Heart left ventricle (tissue), 16 donors: ENCODE results near the gene CEP128. TPM values are rescaled to one million over a fixed set of nuclear protein-coding genes. Genes with fewer than 3 reads are reported as not detected.

Source experiments
- ATAC-seq, 4 donors: fragments of 200-7000 bp; cut with Tn5 transposase; one replicate each; pipeline ENCODE4 v1.9.1; 2020 to 2022; ENCODE audit warnings: moderate library complexity in 4 of 4, mild to moderate bottlenecking in 3 of 4, moderate number of reproducible peaks in 1 of 4
- DNase-seq, 5 donors: peaks; one replicate each; pipeline ENCODE4 v3.0.0-alpha.2; 2020
- H3K27ac ChIP-seq, 12 donors: fragments of 200-600 bp; sonication (generic) in 4 of 12; one replicate each; pipeline versions ENCODE4 v1.5.0 to v1.8.0; 2016 to 2022; ENCODE audit warnings: mild to moderate bottlenecking in 2 of 12
- H3K27me3 ChIP-seq, 9 donors: fragments of 200-600 bp; sonication (generic) in 2 of 9; one replicate each; pipeline versions ENCODE4 v1.5.1 to v1.8.0; 2016 to 2022; ENCODE audit warnings: mild to moderate bottlenecking in 3 of 9
- H3K36me3 ChIP-seq, 9 donors: fragments of 200-600 bp; sonication (generic) in 2 of 9; one replicate each; pipeline versions ENCODE4 v1.5.0 to v1.8.0; 2018 to 2022; ENCODE audit warnings: mild to moderate bottlenecking in 2 of 9
- H3K4me1 ChIP-seq, 12 donors: fragments of 200-600 bp; sonication (generic) in 4 of 12; one replicate each; pipeline versions ENCODE4 v1.5.0 to v1.8.0; 2016 to 2022; ENCODE audit warnings: mild to moderate bottlenecking in 3 of 12
- H3K4me3 ChIP-seq, 12 donors: fragments of 200-600 bp; sonication (generic) in 4 of 12; one replicate each; pipeline versions ENCODE4 v1.5.0 to v1.8.0; 2017 to 2022; ENCODE audit warnings: mild to moderate bottlenecking in 9 of 12, moderate library complexity in 4 of 12
- H3K9me3 ChIP-seq, 12 donors: fragments of 200-600 bp; sonication (generic) in 4 of 12; one replicate each; pipeline versions ENCODE4 v1.5.0 to v1.8.0; 2016 to 2022; ENCODE audit warnings: mild to moderate bottlenecking in 1 of 12
- POLR2A ChIP-seq, 2 donors: fragments of 450-650 bp; IDR thresholded peaks; one replicate each; pipeline ENCODE4 v1.6.1; 2017; ENCODE audit warnings: antibody characterized with exemption in 2 of 2, mild to moderate bottlenecking in 2 of 2, moderate library complexity in 2 of 2
- WGBS, 4 donors: extraction: QIAGEN DNeasy Blood & Tissue Kit in 2 of 4; methylation state at CpG; one replicate each; pipeline versions ENCODE4 v1.1.5 to v1.1.7; 2013 to 2018; 5-methylcytosine and 5-hydroxymethylcytosine counted together
- intact Hi-C, 10 donors: fragments of 100-400 bp; cut with DNase I; formaldehyde crosslinking; loops; one replicate each; pipeline versions ENCODE4 v1.11.1 to v1.14.2; 2022
- polyA plus RNA-seq, 2 donors: library from polyadenylated mRNA; stranded (reverse); fragments of 200-250 nt; gene quantifications; one replicate each; pipeline ENCODE4 v1.2.3, GENCODE V29; 2013
- total RNA-seq, 9 donors: library from RNA; depleted of rRNA in 2 of 9; stranded (reverse); fragments of >200 nt in 2 of 9; fragmentation: NEBNext Ultra II Directional in 3 of 9; extraction: Animal tissue kit (Norgen Biotek cat#: 25700) in 3 of 9; gene quantifications; one replicate each; pipeline versions ENCODE4 v1.1.0 to v1.2.4, GENCODE V29; 2016 to 2023
- TF ChIP-seq, protein P1 (sequence below), 12 donors: fragments of 200-600 bp; sonication (generic) in 4 of 12; IDR thresholded peaks; one replicate each; pipeline versions ENCODE4 v1.5.0 to v1.8.0; 2018 to 2022; ENCODE audit warnings: antibody characterized with exemption in 12 of 12, mild to moderate bottlenecking in 5 of 12
- donor health status: ischemic (EF 13 %, LVEDD 7.1; RV severe dilation, severe dysfunction).
- donor health status: healthy with polysubstance abuse.
- donor health status: DM: no; HTN: yes; CAD: no.
- donor health status: DM: no; HTN: no; CAD: no.
- donor health status: ischemic (EF 25% LVEDD 6.9; RV normal size, moderate dysfunction).
- donor health status: ischemic (EF 25% LVEDD 5.7; RV mildly dilated, moderate dysfunction).
- donor health status: healthy.
- donor health status: DM: yes; HTN: yes; CAD: no.
- donor health status: ischemic (EF 35%, LVEDD 5.7; RV mildly dilated, moderate dysfunction).
- donor health status: nonischemic (EF 11% LVEDD 7.7; RV severe dilation, severe dysfunction).
- donor health status: DM: yes; HTN: yes; CAD: no.
- donor health status: PGD.
- donor health status: ischemic (EF 29% LVEDD 5.4; RV normal size, mild dysfunction).
- donor health status: nonischemic (EF 23%, LVEDD 6.1; RV moderate dilation, normal function).

CEP128 gene
- total and polyA plus RNA-seq, 11 donors = 0.94 to 6.6 (median 3.4) TPM

- DNase-seq = no peak
- H3K4me3 ChIP-seq = no peak overlapping the region
- TF ChIP-seq, protein P1, sequence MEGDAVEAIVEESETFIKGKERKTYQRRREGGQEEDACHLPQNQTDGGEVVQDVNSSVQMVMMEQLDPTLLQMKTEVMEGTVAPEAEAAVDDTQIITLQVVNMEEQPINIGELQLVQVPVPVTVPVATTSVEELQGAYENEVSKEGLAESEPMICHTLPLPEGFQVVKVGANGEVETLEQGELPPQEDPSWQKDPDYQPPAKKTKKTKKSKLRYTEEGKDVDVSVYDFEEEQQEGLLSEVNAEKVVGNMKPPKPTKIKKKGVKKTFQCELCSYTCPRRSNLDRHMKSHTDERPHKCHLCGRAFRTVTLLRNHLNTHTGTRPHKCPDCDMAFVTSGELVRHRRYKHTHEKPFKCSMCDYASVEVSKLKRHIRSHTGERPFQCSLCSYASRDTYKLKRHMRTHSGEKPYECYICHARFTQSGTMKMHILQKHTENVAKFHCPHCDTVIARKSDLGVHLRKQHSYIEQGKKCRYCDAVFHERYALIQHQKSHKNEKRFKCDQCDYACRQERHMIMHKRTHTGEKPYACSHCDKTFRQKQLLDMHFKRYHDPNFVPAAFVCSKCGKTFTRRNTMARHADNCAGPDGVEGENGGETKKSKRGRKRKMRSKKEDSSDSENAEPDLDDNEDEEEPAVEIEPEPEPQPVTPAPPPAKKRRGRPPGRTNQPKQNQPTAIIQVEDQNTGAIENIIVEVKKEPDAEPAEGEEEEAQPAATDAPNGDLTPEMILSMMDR (IDR thresholded peaks at IDR 0.05) = no peak
- TF ChIP-seq POLR2A (IDR thresholded peaks at IDR 0.05) = no peak
- no peaks in the 10 kb centered on the region for H3K36me3 ChIP-seq
- H3K9me3 ChIP-seq = no peaks in the 10 kb centered on the region
- intact Hi-C loops = no loop called here
- H3K27ac ChIP-seq = no peak overlapping the region
- ATAC-seq = no peak
- no peaks in the 10 kb centered on the region for H3K4me1 ChIP-seq
- no peaks in the 10 kb centered on the region for H3K27me3 ChIP-seq
Measured at GRCh38 chr14:80522936-80523335, 418.6 kb downstream of the CEP128 start.

DNA sequence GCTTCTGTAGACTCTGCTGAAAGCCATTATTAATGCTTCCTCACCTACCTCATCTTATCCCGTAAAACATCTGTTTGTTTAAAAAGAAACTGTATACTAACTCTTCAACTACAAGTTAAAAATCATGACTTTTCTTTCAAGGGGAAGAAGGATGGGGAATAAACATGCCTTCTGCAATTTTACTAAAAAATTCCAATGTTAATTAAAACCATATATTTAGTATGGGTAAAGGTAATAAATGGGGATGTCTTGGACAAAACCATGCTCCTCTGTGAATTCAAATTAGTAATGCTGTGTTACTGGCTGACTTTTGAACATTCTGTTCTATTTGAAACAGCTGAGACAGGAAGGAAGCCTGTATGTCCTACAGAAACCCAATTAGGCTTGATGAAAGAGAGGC lies 419.1 kb downstream of the CEP128 start:
- DNase-seq = no peak
- intact Hi-C loops = no loop called here
- H3K36me3 ChIP-seq = no peaks in the 10 kb centered on the region
- TF ChIP-seq, protein P1 (IDR thresholded peaks at IDR 0.05) = no peak
- TF ChIP-seq POLR2A (IDR thresholded peaks at IDR 0.05) = no peak
- H3K4me3 ChIP-seq = no peak overlapping the region
- no peak overlapping the region for H3K27ac ChIP-seq
- WGBS, 4 donors = 86 to 94% (median 90%) methylated on average over 1 of the region's 1 CpG
- no peak for ATAC-seq
- H3K9me3 ChIP-seq = no peaks in the 10 kb centered on the region
- H3K4me1 ChIP-seq = no peaks in the 10 kb centered on the region
- no peaks in the 10 kb centered on the region for H3K27me3 ChIP-seq

DNA sequence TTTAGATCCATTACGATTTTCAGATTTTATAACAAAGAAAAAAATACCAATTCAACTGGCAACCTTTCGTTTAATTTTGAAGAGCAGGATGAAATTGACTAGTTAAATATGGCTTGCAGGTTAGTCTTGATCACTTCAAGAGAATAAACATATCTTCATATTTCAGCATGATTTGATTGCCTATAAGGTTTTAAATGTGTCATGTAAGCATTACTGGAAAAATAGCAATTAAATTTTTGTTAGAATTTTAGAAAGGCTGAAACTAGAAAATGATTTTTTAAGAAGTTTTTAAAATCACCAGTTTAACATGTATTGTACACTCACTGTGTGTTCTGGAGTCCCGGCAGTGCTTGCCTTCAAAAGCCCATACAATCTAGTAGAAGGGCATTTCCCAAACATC lies 420.1 kb downstream of the CEP128 start:
- Histone ChIP-seq H3K9me3 (no peaks in the 10 kb centered on the region), H3K27ac (no peak overlapping the region), H3K36me3 (no peaks in the 10 kb centered on the region), H3K4me1 (no peaks in the 10 kb centered on the region), H3K4me3 (no peak overlapping the region), H3K27me3 (no peaks in the 10 kb centered on the region)
- WGBS, 4 donors = 95 to 98% (median 97%) methylated on average over 3 of the region's 3 CpGs
- no peak for ATAC-seq
- TF ChIP-seq, protein P1 (IDR thresholded peaks at IDR 0.05) = no peak
- no peak for TF ChIP-seq POLR2A (IDR thresholded peaks at IDR 0.05)
- intact Hi-C loops = no loop called here
- no peak for DNase-seq

- Histone ChIP-seq H3K27ac (peak overlapping the region in 3 of 12 donors; percentile 30 to 54 (median 35)), H3K9me3 (peaks cover 0 to 10% (median 0%) of the 10 kb centered on the region in 12 donors), H3K36me3 (no peaks in the 10 kb centered on the region), H3K27me3 (no peaks in the 10 kb centered on the region), H3K4me3 (no peak overlapping the region), H3K4me1 (no peaks in the 10 kb centered on the region)
- intact Hi-C loops = no loop called here
- no peak for ATAC-seq
- TF ChIP-seq POLR2A (IDR thresholded peaks at IDR 0.05) = no peak
- TF ChIP-seq, protein P1 (IDR thresholded peaks at IDR 0.05) = no peak
- DNase-seq = no peak
Measured at GRCh38 chr14:80519002-80519401, 422.5 kb downstream of the CEP128 start.
